ENCODE measurements around the gene C16orf74. TPM values are rescaled to one million over a fixed set of nuclear protein-coding genes. Genes with fewer than 3 reads are reported as not detected.

Gene C16orf74
- total and polyA plus RNA-seq, 2 of the 13 experiments (the other 11 are each of a cell fraction or from before 2014, with no cell fraction given) = 0.13 to 0.29 TPM

GRCh38 chr16:85738923-85739715 is 11.8 kb downstream of the C16orf74 start (continued):
- TF ChIP-seq RERE (CRISPR knock-in tag; IDR thresholded peaks at IDR 0.05; ENCODE audit: low read depth) (no peak), ZNF138 (CRISPR knock-in tag; IDR thresholded peaks at IDR 0.05; ENCODE audit: low read depth) (no peak), ZNF30 (CRISPR knock-in tag; IDR thresholded peaks at IDR 0.05) (no peak), CEBPB (IDR thresholded peaks at IDR 0.05; ENCODE audit: borderline replicate concordance, low read depth, low read length) (no peak), GPN1 (CRISPR knock-in tag; IDR thresholded peaks at IDR 0.05; ENCODE audit: borderline replicate concordance) (no peak), GTF2F1 (IDR thresholded peaks at IDR 0.05; ENCODE audit: low read length) (no peak), ZNF83 (CRISPR knock-in tag; IDR thresholded peaks at IDR 0.05; ENCODE audit: borderline replicate concordance) (no peak), CENPX (CRISPR knock-in tag; IDR thresholded peaks at IDR 0.05) (no peak), SIX4 (CRISPR knock-in tag; IDR thresholded peaks at IDR 0.05) (no peak), MXD3 (CRISPR knock-in tag; IDR thresholded peaks at IDR 0.05) (no peak), HOXA9 (CRISPR knock-in tag; IDR thresholded peaks at IDR 0.05; ENCODE audit: borderline replicate concordance) (no peak), MXI1 (IDR thresholded peaks at IDR 0.05; ENCODE audit: borderline replicate concordance, low read depth, low read length) (no peak), PHF21A (CRISPR knock-in tag; IDR thresholded peaks at IDR 0.05) (no peak)
- TF ChIP-seq, protein P1, sequence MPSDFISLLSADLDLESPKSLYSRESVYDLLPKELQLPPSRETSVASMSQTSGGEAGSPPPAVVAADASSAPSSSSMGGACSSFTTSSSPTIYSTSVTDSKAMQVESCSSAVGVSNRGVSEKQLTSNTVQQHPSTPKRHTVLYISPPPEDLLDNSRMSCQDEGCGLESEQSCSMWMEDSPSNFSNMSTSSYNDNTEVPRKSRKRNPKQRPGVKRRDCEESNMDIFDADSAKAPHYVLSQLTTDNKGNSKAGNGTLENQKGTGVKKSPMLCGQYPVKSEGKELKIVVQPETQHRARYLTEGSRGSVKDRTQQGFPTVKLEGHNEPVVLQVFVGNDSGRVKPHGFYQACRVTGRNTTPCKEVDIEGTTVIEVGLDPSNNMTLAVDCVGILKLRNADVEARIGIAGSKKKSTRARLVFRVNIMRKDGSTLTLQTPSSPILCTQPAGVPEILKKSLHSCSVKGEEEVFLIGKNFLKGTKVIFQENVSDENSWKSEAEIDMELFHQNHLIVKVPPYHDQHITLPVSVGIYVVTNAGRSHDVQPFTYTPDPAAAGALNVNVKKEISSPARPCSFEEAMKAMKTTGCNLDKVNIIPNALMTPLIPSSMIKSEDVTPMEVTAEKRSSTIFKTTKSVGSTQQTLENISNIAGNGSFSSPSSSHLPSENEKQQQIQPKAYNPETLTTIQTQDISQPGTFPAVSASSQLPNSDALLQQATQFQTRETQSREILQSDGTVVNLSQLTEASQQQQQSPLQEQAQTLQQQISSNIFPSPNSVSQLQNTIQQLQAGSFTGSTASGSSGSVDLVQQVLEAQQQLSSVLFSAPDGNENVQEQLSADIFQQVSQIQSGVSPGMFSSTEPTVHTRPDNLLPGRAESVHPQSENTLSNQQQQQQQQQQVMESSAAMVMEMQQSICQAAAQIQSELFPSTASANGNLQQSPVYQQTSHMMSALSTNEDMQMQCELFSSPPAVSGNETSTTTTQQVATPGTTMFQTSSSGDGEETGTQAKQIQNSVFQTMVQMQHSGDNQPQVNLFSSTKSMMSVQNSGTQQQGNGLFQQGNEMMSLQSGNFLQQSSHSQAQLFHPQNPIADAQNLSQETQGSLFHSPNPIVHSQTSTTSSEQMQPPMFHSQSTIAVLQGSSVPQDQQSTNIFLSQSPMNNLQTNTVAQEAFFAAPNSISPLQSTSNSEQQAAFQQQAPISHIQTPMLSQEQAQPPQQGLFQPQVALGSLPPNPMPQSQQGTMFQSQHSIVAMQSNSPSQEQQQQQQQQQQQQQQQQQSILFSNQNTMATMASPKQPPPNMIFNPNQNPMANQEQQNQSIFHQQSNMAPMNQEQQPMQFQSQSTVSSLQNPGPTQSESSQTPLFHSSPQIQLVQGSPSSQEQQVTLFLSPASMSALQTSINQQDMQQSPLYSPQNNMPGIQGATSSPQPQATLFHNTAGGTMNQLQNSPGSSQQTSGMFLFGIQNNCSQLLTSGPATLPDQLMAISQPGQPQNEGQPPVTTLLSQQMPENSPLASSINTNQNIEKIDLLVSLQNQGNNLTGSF (CRISPR knock-in tag; IDR thresholded peaks at IDR 0.05) = no peak
